IMR-90 (cell line): ENCODE measurements around the gene PPARG. TPM values are rescaled to one million over a fixed set of nuclear protein-coding genes. Genes with fewer than 3 reads are reported as not detected.

Experiments
- ATAC-seq: fragments of 200-7000 bp; cut with Tn5 transposase; 2 replicates; pipeline ENCODE4 v1.9.1; 2020; ENCODE audit warnings: low read depth, mild to moderate bottlenecking, moderate library complexity
- BruUV-seq: library from RNA; stranded (reverse); fragments of 400-500 nt; replicated peaks from 2 replicates; lab custom pipeline; 2021; lab: Mats Ljungman, UMichigan
- CTCF ChIA-PET: fragments of 300-600 bp; formaldehyde crosslinking; extraction: SDS; loops from one replicate; lab custom pipeline; 2021; ENCODE audit warnings: antibody characterized with exemption; lab: Yijun Ruan, JAX
- POLR2A ChIA-PET: fragments of 300-600 bp; sonication (Branson Sonifier 250); formaldehyde crosslinking; loops from one replicate; lab custom pipeline; 2022; ENCODE audit warnings: antibody characterized with exemption; ENCODE audit not compliant: unreplicated experiment; lab: Charles Lee
- DNase-seq: peaks from one replicate; pipeline ENCODE4 v3.0.0; 2013
- H2AFZ ChIP-seq: replicated peaks from 2 replicates; pipeline ENCODE3; 2013; ENCODE audit warnings: low read length, mild to moderate bottlenecking; ENCODE audit not compliant: poor library complexity
- H2AK5ac ChIP-seq: 2 replicates; pipeline ENCODE4 v1.6.1; 2013; ENCODE audit warnings: low read depth, low read length, inconsistent platforms
- H2AK9ac ChIP-seq: replicated peaks from 2 replicates; pipeline ENCODE3; 2013; ENCODE audit warnings: mild to moderate bottlenecking, low read depth, low read length, moderate library complexity; ENCODE audit not compliant: poor library complexity
- H2BK120ac ChIP-seq: 2 replicates; pipeline ENCODE4 v1.6.1; 2013; ENCODE audit warnings: low read depth, low read length, inconsistent platforms
- H2BK15ac ChIP-seq: 3 replicates; pipeline ENCODE4 v1.6.1; 2013; ENCODE audit warnings: low read depth, low read length, inconsistent platforms
- H2BK20ac ChIP-seq: 2 replicates; pipeline ENCODE4 v1.6.1; 2013; ENCODE audit warnings: low read depth, mild to moderate bottlenecking, inconsistent platforms, low read length, moderate library complexity
- H2BK5ac ChIP-seq: 2 replicates; pipeline ENCODE4 v1.6.1; 2013; ENCODE audit warnings: mild to moderate bottlenecking, low read depth, low read length, inconsistent platforms; ENCODE audit not compliant: poor library complexity, severe bottlenecking
- H3K14ac ChIP-seq: replicated peaks from 2 replicates; pipeline ENCODE4 v1.6.1; 2013; ENCODE audit warnings: low read depth, low read length, inconsistent platforms
- H3K18ac ChIP-seq: 2 replicates; pipeline ENCODE4 v1.6.1; 2013; ENCODE audit warnings: low read depth, low read length, control low read depth
- H3K23ac ChIP-seq: 2 replicates; pipeline ENCODE4 v1.6.1; 2013; ENCODE audit warnings: low read depth, low read length, inconsistent platforms
- H3K27ac ChIP-seq: 2 replicates; pipeline ENCODE4 v1.5.1; 2013; ENCODE audit warnings: mild to moderate bottlenecking, control low read depth, low read length; ENCODE audit not compliant: insufficient read depth
- H3K27me3 ChIP-seq: 2 replicates; pipeline ENCODE4 v1.6.1; 2013; ENCODE audit warnings: low read length; ENCODE audit not compliant: control insufficient read depth, insufficient read depth
- H3K36me3 ChIP-seq: 2 replicates; pipeline ENCODE4 v1.6.1; 2013; ENCODE audit warnings: low read length, mixed read lengths; ENCODE audit not compliant: control insufficient read depth, insufficient read depth
- H3K4ac ChIP-seq: 2 replicates; pipeline ENCODE4 v1.6.1; 2013; ENCODE audit warnings: low read depth, low read length, inconsistent platforms
- H3K4me1 ChIP-seq: 2 replicates; pipeline ENCODE4 v1.6.1; 2013; ENCODE audit warnings: low read length, mixed read lengths; ENCODE audit not compliant: control insufficient read depth, insufficient read depth
- H3K4me2 ChIP-seq: 2 replicates; pipeline ENCODE4 v1.6.1; 2013; ENCODE audit warnings: low read depth, mild to moderate bottlenecking, control low read depth, low read length, moderate library complexity
- H3K4me3 ChIP-seq: 2 replicates; pipeline ENCODE4 v1.5.1; 2013; ENCODE audit warnings: low read depth, mild to moderate bottlenecking, control low read depth, low read length, moderate library complexity; ENCODE audit not compliant: insufficient read depth
- H3K56ac ChIP-seq: 2 replicates; pipeline ENCODE4 v1.6.1; 2013; ENCODE audit warnings: low read length, inconsistent platforms; ENCODE audit not compliant: insufficient read depth; ENCODE audit errors: extremely low read depth
- H3K79me1 ChIP-seq, 2 experiments: 2 replicates each; pipeline ENCODE4 v1.6.1; 2013; ENCODE audit warnings: low read length in 2 of 2, inconsistent platforms in 1 of 2, low read depth in 1 of 2
- H3K9ac ChIP-seq: 2 replicates; pipeline ENCODE4 v1.6.1; 2013; ENCODE audit warnings: low read depth, low read length, control low read depth
- H3K9me1 ChIP-seq: 2 replicates; pipeline ENCODE4 v1.6.1; 2013; ENCODE audit warnings: low read length, inconsistent platforms; ENCODE audit not compliant: insufficient read depth
- H3K9me3 ChIP-seq: 2 replicates; pipeline ENCODE4 v1.6.1; 2013; ENCODE audit warnings: low read length; ENCODE audit not compliant: control insufficient read depth, insufficient read depth
- H4K20me1 ChIP-seq: 2 replicates; pipeline ENCODE4 v1.6.1; 2013; ENCODE audit warnings: low read length, inconsistent platforms; ENCODE audit not compliant: insufficient read depth
- H4K5ac ChIP-seq: 2 replicates; pipeline ENCODE4 v1.6.1; 2013; ENCODE audit warnings: mild to moderate bottlenecking, low read depth, low read length, control low read depth
- H4K8ac ChIP-seq, 2 experiments: 2 replicates each; pipeline ENCODE4 v1.6.1; 2013; ENCODE audit warnings: low read depth in 2 of 2, low read length in 2 of 2, control low read depth in 1 of 2, inconsistent platforms in 1 of 2
- H4K91ac ChIP-seq: 2 replicates; pipeline ENCODE4 v1.6.1; 2013; ENCODE audit warnings: low read depth, low read length, inconsistent platforms; ENCODE audit not compliant: insufficient read depth
- CEBPB ChIP-seq: IDR thresholded peaks from 2 replicates; pipeline ENCODE4 v1.6.1; 2012; ENCODE audit warnings: low read depth, low read length, improper control_type of control experiment
- FOS ChIP-seq: fragments of 150-350 bp; IDR thresholded peaks from 2 replicates; pipeline ENCODE4 v1.6.1; 2016; ENCODE audit warnings: low read depth, low read length
- MAFK ChIP-seq: IDR thresholded peaks from 2 replicates; pipeline ENCODE4 v1.6.1; 2012; ENCODE audit warnings: low read depth, low read length, improper control_type of control experiment
- MXI1 ChIP-seq: IDR thresholded peaks from 2 replicates; pipeline ENCODE4 v1.6.1; 2012; ENCODE audit warnings: low read depth, mild to moderate bottlenecking, low read length, moderate library complexity, borderline replicate concordance
- NFE2L2 ChIP-seq: fragments of 150-350 bp; IDR thresholded peaks from 2 replicates; pipeline ENCODE4 v1.6.1; 2016; ENCODE audit warnings: low read depth, mild to moderate bottlenecking, low read length
- POLR2A ChIP-seq: IDR thresholded peaks from 2 replicates; pipeline ENCODE4 v1.6.1; 2012; ENCODE audit warnings: mild to moderate bottlenecking, low read depth, low read length
- RCOR1 ChIP-seq: IDR thresholded peaks from 2 replicates; pipeline ENCODE4 v1.6.1; 2012; ENCODE audit warnings: mild to moderate bottlenecking, low read length, improper control_type of control experiment; ENCODE audit not compliant: insufficient replicate concordance
- WGBS, 2 experiments: methylation state at CpG; one replicate each; pipeline versions ENCODE4 v1.1.5 to v1.1.7; 2013; ENCODE audit warnings: missing lambda C conversion rate in 2 of 2; ENCODE audit not compliant: insufficient read length in 1 of 2; ENCODE audit errors: extremely low coverage in 2 of 2; 5-methylcytosine and 5-hydroxymethylcytosine counted together
- dilution Hi-C: fragments of 300-500 bp; cut with HindIII; formaldehyde crosslinking; loops from one replicate; pipeline ENCODE4 v1.14.3; 2018; ENCODE audit warnings: low sequenced_read_pairs; ENCODE audit not compliant: unreplicated experiment
- in situ Hi-C: fragments of 300-500 bp; cut with MboI; formaldehyde crosslinking; loops from 3 replicates; pipeline ENCODE4 v1.14.3; 2019; ENCODE audit warnings: low sequenced_read_pairs, inconsistent platforms, mixed read lengths
- intact Hi-C: fragments of 100-400 bp; cut with micrococcal nuclease; formaldehyde crosslinking; loops from 2 replicates; pipeline ENCODE4 v1.10.0; 2022
- polyA plus RNA-seq, 3 experiments: library from polyadenylated mRNA; depleted of rRNA; stranded (reverse); fragments of >200 nt; gene quantifications; 2 replicates each; pipeline ENCODE4 v1.2.3, GENCODE V29; 2012; ENCODE audit warnings: low replicate concordance in 1 of 3
- total RNA-seq: library from RNA; depleted of rRNA; stranded (reverse); fragments of >200 nt; gene quantifications from 2 replicates; pipeline ENCODE4 v1.2.3, GENCODE V29; 2012
- TF ChIP-seq, protein P1 (sequence below): fragments of 150-350 bp; IDR thresholded peaks from 2 replicates; pipeline ENCODE4 v1.6.1; 2017; ENCODE audit warnings: mild to moderate bottlenecking, antibody characterized with exemption, low read length, low read depth
- TF ChIP-seq, protein P2 (sequence below): conservative IDR thresholded peaks from 2 replicates; pipeline ENCODE4 v1.5.1; 2012; ENCODE audit warnings: mild to moderate bottlenecking, low read depth, low read length, improper control_type of control experiment

Gene PPARG
- total and polyA plus RNA-seq, 2 of the 4 experiments (the other 2 are of a cell fraction): 11.2 to 23.8 TPM

DNA sequence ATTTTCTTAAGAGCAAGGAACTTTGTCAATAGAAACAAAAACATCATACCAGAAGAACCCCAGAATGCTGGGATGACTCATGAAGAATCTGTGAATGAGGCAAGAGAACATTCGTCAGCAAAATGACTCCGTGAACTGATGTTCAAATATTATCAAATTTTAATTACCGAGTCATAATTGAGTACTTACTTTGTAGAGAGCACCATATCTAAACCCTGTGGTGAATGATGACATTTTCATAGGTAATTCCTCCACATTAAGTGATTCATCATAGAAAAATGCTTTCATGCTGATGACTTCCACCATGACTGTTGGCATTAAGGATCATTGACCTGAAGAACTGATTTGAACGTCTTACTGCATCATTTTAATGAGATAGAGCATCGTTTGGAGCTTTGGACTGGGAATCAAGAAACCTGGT is 56.3 kb downstream of the PPARG start:
- DNase-seq: peak; percentile 62
- Histone ChIP-seq H2AFZ (no peak overlapping the region), H3K9me3 (no peaks in the 10 kb centered on the region), H3K4me1 (peaks cover 2% of the 10 kb centered on the region; the same call in 1 of the 2 replicates), H3K9me1 (no peaks in the 10 kb centered on the region; the same call in 1 of the 2 replicates), H3K27me3 (no peaks in the 10 kb centered on the region), H3K4ac (no peak overlapping the region), H2AK5ac (no peak overlapping the region), H3K27ac (no peak overlapping the region), H3K9ac (no peak overlapping the region), H3K4me2 (no peak overlapping the region), H3K14ac (no peak overlapping the region), H3K4me3 (no peak overlapping the region), H3K56ac (no peak overlapping the region), H2BK20ac (no peak overlapping the region), H2BK5ac (no peak overlapping the region), H4K91ac (no peak overlapping the region), H2BK15ac (no peak overlapping the region), H2AK9ac (no peak overlapping the region), H3K36me3 (no peaks in the 10 kb centered on the region), H3K18ac (no peak overlapping the region), H4K5ac (no peak overlapping the region), H4K20me1 (no peaks in the 10 kb centered on the region), H4K8ac (no peak overlapping the region), H2BK120ac (no peak overlapping the region), H3K79me1 (peaks cover 0 to 7% of the 10 kb centered on the region in 2 experiments; a peak in 1 of 4 replicates), H3K23ac (no peak overlapping the region)
- dilution Hi-C loops: no loop called here
- no CpG with 5 or more reads among the region's 5 CpGs for WGBS, 2 experiments
- intact Hi-C loops: no loop called here
- peak; percentile 11; the same call in 1 of the 2 replicates for ATAC-seq
- BruUV-seq: no TSS peak
- ChIA-PET POLR2A (no interaction called here), CTCF (no interaction called here)
- TF ChIP-seq RCOR1 (no peak), FOS (peak; percentile 34; the same call in 1 of the 2 replicates), NFE2L2 (peak; percentile 35; the same call in 1 of the 2 replicates), MXI1 (no peak), MAFK (peak; percentile 55), CEBPB (peak; percentile 58; the same call in 1 of the 2 replicates), POLR2A (no peak)
- TF ChIP-seq, protein P1, sequence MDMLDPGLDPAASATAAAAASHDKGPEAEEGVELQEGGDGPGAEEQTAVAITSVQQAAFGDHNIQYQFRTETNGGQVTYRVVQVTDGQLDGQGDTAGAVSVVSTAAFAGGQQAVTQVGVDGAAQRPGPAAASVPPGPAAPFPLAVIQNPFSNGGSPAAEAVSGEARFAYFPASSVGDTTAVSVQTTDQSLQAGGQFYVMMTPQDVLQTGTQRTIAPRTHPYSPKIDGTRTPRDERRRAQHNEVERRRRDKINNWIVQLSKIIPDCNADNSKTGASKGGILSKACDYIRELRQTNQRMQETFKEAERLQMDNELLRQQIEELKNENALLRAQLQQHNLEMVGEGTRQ: no peak
- TF ChIP-seq, protein P2, sequence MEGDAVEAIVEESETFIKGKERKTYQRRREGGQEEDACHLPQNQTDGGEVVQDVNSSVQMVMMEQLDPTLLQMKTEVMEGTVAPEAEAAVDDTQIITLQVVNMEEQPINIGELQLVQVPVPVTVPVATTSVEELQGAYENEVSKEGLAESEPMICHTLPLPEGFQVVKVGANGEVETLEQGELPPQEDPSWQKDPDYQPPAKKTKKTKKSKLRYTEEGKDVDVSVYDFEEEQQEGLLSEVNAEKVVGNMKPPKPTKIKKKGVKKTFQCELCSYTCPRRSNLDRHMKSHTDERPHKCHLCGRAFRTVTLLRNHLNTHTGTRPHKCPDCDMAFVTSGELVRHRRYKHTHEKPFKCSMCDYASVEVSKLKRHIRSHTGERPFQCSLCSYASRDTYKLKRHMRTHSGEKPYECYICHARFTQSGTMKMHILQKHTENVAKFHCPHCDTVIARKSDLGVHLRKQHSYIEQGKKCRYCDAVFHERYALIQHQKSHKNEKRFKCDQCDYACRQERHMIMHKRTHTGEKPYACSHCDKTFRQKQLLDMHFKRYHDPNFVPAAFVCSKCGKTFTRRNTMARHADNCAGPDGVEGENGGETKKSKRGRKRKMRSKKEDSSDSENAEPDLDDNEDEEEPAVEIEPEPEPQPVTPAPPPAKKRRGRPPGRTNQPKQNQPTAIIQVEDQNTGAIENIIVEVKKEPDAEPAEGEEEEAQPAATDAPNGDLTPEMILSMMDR: no peak
- in situ Hi-C loops: no loop called here
